Neural cell (in vitro differentiated cells): Measurements from ENCODE around the gene PRPH. TPM values are rescaled to one million over a fixed set of nuclear protein-coding genes. Genes with fewer than 3 reads are reported as not detected.

Experiments used
- H2AFZ ChIP-seq: fragments of 200-600, 300-800 bp; sonication (generic), shearing (Covaris generic); 2 replicates; pipeline ENCODE4 v1.6.0; 2014; ENCODE audit warnings: low read depth, mild to moderate bottlenecking, antibody characterized with exemption, low read length, moderate library complexity
- H3F3A ChIP-seq: fragments of 200-600 bp; shearing (Covaris generic); 2 replicates; pipeline ENCODE4 v1.6.1; 2016; ENCODE audit warnings: mild to moderate bottlenecking, moderate library complexity, mixed read lengths, antibody characterized with exemption, low read length; ENCODE audit not compliant: insufficient read depth, poor library complexity, severe bottlenecking
- H3K27ac ChIP-seq: fragments of 200-600, 300-800 bp; sonication (generic), shearing (Covaris generic); 2 replicates; pipeline ENCODE4 v1.5.1; 2014; ENCODE audit warnings: mild to moderate bottlenecking, low read length, moderate library complexity
- H3K27me3 ChIP-seq: fragments of 300-800, 200-600 bp; sonication (generic), shearing (Covaris generic); 2 replicates; pipeline ENCODE4 v1.6.0; 2014; ENCODE audit warnings: mild to moderate bottlenecking, low read depth, low read length, moderate library complexity; ENCODE audit not compliant: insufficient read depth
- H3K36me3 ChIP-seq: fragments of 300-800, 200-600 bp; sonication (generic), shearing (Covaris generic); 2 replicates; pipeline ENCODE4 v1.5.1; 2014; ENCODE audit warnings: mild to moderate bottlenecking, antibody characterized with exemption, low read length, moderate library complexity; ENCODE audit not compliant: insufficient read depth
- H3K4me2 ChIP-seq: fragments of 300-800, 200-600 bp; sonication (generic), shearing (Covaris generic); 2 replicates; pipeline ENCODE4 v1.6.0; 2014; ENCODE audit warnings: mild to moderate bottlenecking, low read length
- H3K4me3 ChIP-seq: fragments of 300-800, 200-600 bp; sonication (generic), shearing (Covaris generic); 2 replicates; pipeline ENCODE4 v1.5.1; 2014; ENCODE audit warnings: mild to moderate bottlenecking, low read length, moderate library complexity
- H3K79me2 ChIP-seq: fragments of 200-600 bp; shearing (Covaris generic); replicated peaks from 2 replicates; pipeline ENCODE4 v1.6.0; 2014; ENCODE audit warnings: mild to moderate bottlenecking, low read length, moderate library complexity; ENCODE audit not compliant: insufficient read depth
- H3K9ac ChIP-seq: fragments of 300-800, 200-600 bp; sonication (generic), shearing (Covaris generic); 2 replicates; pipeline ENCODE4 v1.6.1; 2016; ENCODE audit warnings: mild to moderate bottlenecking, low read length, mixed read lengths
- H3K9me2 ChIP-seq: fragments of 200-600 bp; shearing (Covaris generic); 2 replicates; pipeline ENCODE4 v1.6.1; 2016; ENCODE audit warnings: mild to moderate bottlenecking, low read length, mixed read lengths; ENCODE audit not compliant: insufficient read depth
- H3K9me3 ChIP-seq: fragments of 200-600, 300-800 bp; sonication (generic), shearing (Covaris generic); 2 replicates; pipeline ENCODE4 v1.6.1; 2016; ENCODE audit warnings: mild to moderate bottlenecking, mixed run types, low read length, moderate library complexity, mixed read lengths
- H4K20me1 ChIP-seq: fragments of 200-600 bp; shearing (Covaris generic); 2 replicates; pipeline ENCODE4 v1.6.1; 2016; ENCODE audit warnings: mild to moderate bottlenecking, mixed run types; ENCODE audit not compliant: insufficient read depth
- CTCF ChIP-seq: fragments of 450-650 bp; IDR thresholded peaks from 2 replicates; pipeline ENCODE4 v1.5.1; 2014; ENCODE audit warnings: antibody characterized with exemption, mild to moderate bottlenecking, moderate library complexity; ENCODE audit not compliant: poor library complexity, severe bottlenecking
- EP300 ChIP-seq: fragments of 450-650 bp; conservative IDR thresholded peaks from 2 replicates; pipeline ENCODE4 v1.6.1; 2014; ENCODE audit warnings: antibody characterized with exemption, mild to moderate bottlenecking, moderate library complexity; ENCODE audit not compliant: poor library complexity, severe bottlenecking
- EZH2 ChIP-seq: fragments of 200-600, 300-800 bp; shearing (Covaris generic), sonication (generic); IDR thresholded peaks from 2 replicates; pipeline ENCODE4 v1.6.1; 2014; ENCODE audit warnings: antibody characterized with exemption, low read length, borderline replicate concordance, mild to moderate bottlenecking; ENCODE audit not compliant: insufficient read depth, poor library complexity, severe bottlenecking
- MXI1 ChIP-seq: fragments of 450-650 bp; conservative IDR thresholded peaks from 2 replicates; pipeline ENCODE4 v1.6.1; 2014; ENCODE audit warnings: antibody characterized with exemption, mild to moderate bottlenecking; ENCODE audit not compliant: poor library complexity, severe bottlenecking
- POLR2AphosphoS5 ChIP-seq: IDR thresholded peaks from 2 replicates; pipeline ENCODE4 v1.6.1; 2012
- RAD21 ChIP-seq: fragments of 450-650 bp; conservative IDR thresholded peaks from 2 replicates; pipeline ENCODE4 v1.6.1; 2014; ENCODE audit warnings: antibody characterized with exemption, mild to moderate bottlenecking, moderate library complexity
- REST ChIP-seq: IDR thresholded peaks from 2 replicates; pipeline ENCODE4 v1.6.1; 2012; ENCODE audit warnings: borderline replicate concordance
- SMC3 ChIP-seq: fragments of 450-650 bp; conservative IDR thresholded peaks from 2 replicates; pipeline ENCODE4 v1.6.1; 2014; ENCODE audit warnings: antibody characterized with exemption, mild to moderate bottlenecking, moderate library complexity; ENCODE audit not compliant: poor library complexity
- TAF1 ChIP-seq: IDR thresholded peaks from 2 replicates; pipeline ENCODE4 v1.6.1; 2012; ENCODE audit warnings: low read depth
- polyA plus RNA-seq: library from polyadenylated mRNA; depleted of rRNA; stranded (reverse); fragments of >200 nt; gene quantifications from 2 replicates; pipeline ENCODE4 v1.2.3, GENCODE V29; 2014

Gene PRPH
- polyA plus RNA-seq, 1 donor from 2014 or later: not detected

GRCh38 chr12:49296836-49297694, 2.1 kb downstream of the PRPH start:
- H3K27ac ChIP-seq: no peak overlapping the region
- H3K9ac ChIP-seq: no peak overlapping the region
- H2AFZ ChIP-seq: no peak overlapping the region
- H3K79me2 ChIP-seq: no peaks in the 10 kb centered on the region
- peaks cover 63% of the 10 kb centered on the region for H3K27me3 ChIP-seq
- H3K4me3 ChIP-seq: peak overlapping the region; percentile 59
- H3K4me2 ChIP-seq: no peak overlapping the region
- H4K20me1 ChIP-seq: no peaks in the 10 kb centered on the region
- H3K9me2 ChIP-seq: no peaks in the 10 kb centered on the region
- H3K9me3 ChIP-seq: no peaks in the 10 kb centered on the region
- no peaks in the 10 kb centered on the region for H3K36me3 ChIP-seq
- H3F3A ChIP-seq: no peaks in the 10 kb centered on the region
- TF ChIP-seq CTCF: peak; percentile 55
- TF ChIP-seq POLR2AphosphoS5: no peak
- TF ChIP-seq SMC3: peak; percentile 38

DNA sequence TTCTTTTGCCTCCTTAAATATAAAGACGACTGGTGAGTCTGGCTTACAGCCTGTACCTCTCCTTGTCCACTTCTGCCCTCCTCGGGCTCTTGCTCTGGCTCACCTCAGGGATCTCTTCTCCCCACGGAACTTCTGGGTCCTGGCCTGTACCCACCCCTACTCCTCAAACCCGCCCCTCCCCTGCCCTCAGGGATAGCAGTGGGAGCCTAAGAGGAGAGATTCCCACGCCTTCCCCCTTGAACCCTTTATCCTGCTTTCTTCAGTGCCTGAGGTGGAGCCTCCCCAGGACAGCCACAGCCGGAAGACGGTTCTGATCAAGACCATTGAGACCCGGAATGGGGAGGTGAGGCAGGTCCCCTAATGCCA, 2.7 kb downstream of the PRPH start:
- H3K27ac ChIP-seq: no peak overlapping the region
- H4K20me1 ChIP-seq: no peaks in the 10 kb centered on the region
- TF ChIP-seq EP300: no peak
- no peak for TF ChIP-seq TAF1
- no peak for TF ChIP-seq CTCF
- no peak for TF ChIP-seq REST
- TF ChIP-seq POLR2AphosphoS5: no peak
- no peak for TF ChIP-seq MXI1
- TF ChIP-seq RAD21: no peak
- TF ChIP-seq SMC3: no peak
- TF ChIP-seq EZH2: no peak
- peaks cover 63% of the 10 kb centered on the region for H3K27me3 ChIP-seq
- H2AFZ ChIP-seq: no peak overlapping the region
- H3F3A ChIP-seq: no peaks in the 10 kb centered on the region
- H3K9me3 ChIP-seq: no peaks in the 10 kb centered on the region
- H3K79me2 ChIP-seq: no peaks in the 10 kb centered on the region
- H3K9me2 ChIP-seq: no peaks in the 10 kb centered on the region
- no peak overlapping the region for H3K9ac ChIP-seq
- H3K4me2 ChIP-seq: no peak overlapping the region
- H3K4me3 ChIP-seq: peak overlapping the region; percentile 59
- no peaks in the 10 kb centered on the region for H3K36me3 ChIP-seq
